ENCODE results near the gene SCARF1.
A peak's percentile ranks its signal among the peaks of the same experiment; 100 is the strongest.

Gene SCARF1

GRCh38 chr17:1590747-1591473 is 54.6 kb downstream of the SCARF1 start:
- H3K4me1 Mint-ChIP-seq = peaks cover 14% of the 10 kb centered on the region
- no peaks in the 10 kb centered on the region for H3K9me3 Mint-ChIP-seq
- peaks cover under 1% of the 10 kb centered on the region for H3K27me3 Mint-ChIP-seq (ENCODE audit: low read depth)
- H3K4me3 Mint-ChIP-seq = no peak overlapping the region
- no peak for TF ChIP-seq CTCF (IDR thresholded peaks at IDR 0.05; ENCODE audit: unreplicated experiment in 3 of 3)
- H3K36me3 Mint-ChIP-seq (ENCODE audit: low read depth) = no peaks in the 10 kb centered on the region
- H3K27ac Mint-ChIP-seq = no peak overlapping the region

- TF ChIP-seq CTCF (IDR thresholded peaks at IDR 0.05; ENCODE audit: unreplicated experiment in 3 of 3) = no peak
- Mint-ChIP-seq H3K9me3 (no peaks in the 10 kb centered on the region), H3K4me3 (no peak overlapping the region), H3K4me1 (peaks cover 19% of the 10 kb centered on the region), H3K27ac (no peak overlapping the region), H3K36me3 (ENCODE audit: low read depth) (no peaks in the 10 kb centered on the region), H3K27me3 (ENCODE audit: low read depth) (peaks cover 4% of the 10 kb centered on the region)
Measured at GRCh38 chr17:1590029-1590746, 55.3 kb downstream of the SCARF1 start.

- Mint-ChIP-seq H3K4me3 (no peak overlapping the region), H3K36me3 (ENCODE audit: low read depth) (no peaks in the 10 kb centered on the region), H3K9me3 (no peaks in the 10 kb centered on the region), H3K27me3 (ENCODE audit: low read depth) (peaks cover 4% of the 10 kb centered on the region), H3K27ac (peak overlapping the region in 1 of 3 experiments; percentile 86), H3K4me1 (peaks cover 19% of the 10 kb centered on the region)
- TF ChIP-seq CTCF (IDR thresholded peaks at IDR 0.05; ENCODE audit: unreplicated experiment in 3 of 3) = no peak
Measured at GRCh38 chr17:1588821-1589585, 56.5 kb downstream of the SCARF1 start.

- H3K27me3 Mint-ChIP-seq (ENCODE audit: low read depth) = peaks cover 4% of the 10 kb centered on the region
- H3K27ac Mint-ChIP-seq = no peak overlapping the region
- H3K4me1 Mint-ChIP-seq = peaks cover 13% of the 10 kb centered on the region
- no peak for TF ChIP-seq CTCF (IDR thresholded peaks at IDR 0.05; ENCODE audit: unreplicated experiment in 3 of 3)
- H3K9me3 Mint-ChIP-seq = no peaks in the 10 kb centered on the region
- no peaks in the 10 kb centered on the region for H3K36me3 Mint-ChIP-seq (ENCODE audit: low read depth)
- H3K4me3 Mint-ChIP-seq = no peak overlapping the region
Measured at GRCh38 chr17:1584167-1584566, 61.4 kb downstream of the SCARF1 start.
